ENCODE data around the gene ADNP.

The ADNP gene

GRCh38 chr20:50868509-50869495, 62.4 kb downstream of the ADNP start:
- DNase-seq: no peak

- DNase-seq: no peak
These were observed 63.4 kb downstream of the ADNP start for GRCh38 chr20:50867805-50868204.

- no peak for DNase-seq
These were observed 64.4 kb downstream of the ADNP start for GRCh38 chr20:50866831-50867230.

GRCh38 chr20:50866036-50866685, 65.1 kb downstream of the ADNP start:
- DNase-seq: no peak

GRCh38 chr20:50865591-50865990, 65.6 kb downstream of the ADNP start:
- DNase-seq: no peak

- DNase-seq: no peak
These were observed 66.1 kb downstream of the ADNP start for GRCh38 chr20:50865114-50865513.

- no peak for DNase-seq
These were observed 68.7 kb downstream of the ADNP start for GRCh38 chr20:50862546-50862945.

GRCh38 chr20:50861012-50861411, 70.2 kb downstream of the ADNP start:
- DNase-seq: no peak

GRCh38 chr20:50859161-50859560, 72.1 kb downstream of the ADNP start:
- DNase-seq: no peak

- no peak for DNase-seq
These were observed 72.7 kb downstream of the ADNP start for GRCh38 chr20:50858525-50858924.

- DNase-seq: no peak
These were observed 73.9 kb downstream of the ADNP start for GRCh38 chr20:50857348-50857747.

GRCh38 chr20:50856475-50857041, 74.7 kb downstream of the ADNP start:
- DNase-seq: no peak

GRCh38 chr20:50855498-50856474, 75.5 kb downstream of the ADNP start:
- DNase-seq: no peak

GRCh38 chr20:50854506-50855249, 76.6 kb downstream of the ADNP start:
- DNase-seq: no peak

GRCh38 chr20:50852085-50852484, 79.2 kb downstream of the ADNP start:
- no peak for DNase-seq

GRCh38 chr20:50850721-50851286, 80.4 kb downstream of the ADNP start:
- no peak for DNase-seq

- no peak for DNase-seq
These were observed 82.2 kb downstream of the ADNP start for GRCh38 chr20:50848846-50849673.

GRCh38 chr20:50848341-50848808, 82.9 kb downstream of the ADNP start:
- DNase-seq: no peak

GRCh38 chr20:50845566-50846215, 85.5 kb downstream of the ADNP start:
- no peak for DNase-seq
